WTC11 (cell line): ENCODE measurements around the gene CAMK2A. TPM values are rescaled to one million over a fixed set of nuclear protein-coding genes. Genes with fewer than 3 reads are reported as not detected.

Experiments used
- ATAC-seq: fragments of 200-7000 bp; cut with Tn5 transposase; 2 replicates; pipeline ENCODE4 v1.10.0; 2021; ENCODE audit warnings: mild to moderate bottlenecking, moderate library complexity
- CTCF ChIA-PET: fragments of 300-600 bp; sonication (Branson Sonifier 250); formaldehyde crosslinking; loops from one replicate; lab custom pipeline; 2021; ENCODE audit warnings: antibody characterized with exemption; lab: Charles Lee
- POLR2A ChIA-PET: fragments of 350-600 bp; sonication (Branson Sonifier 250); formaldehyde crosslinking; loops from one replicate; lab custom pipeline; 2021; ENCODE audit warnings: antibody characterized with exemption; lab: Charles Lee
- DNase-seq: peaks from one replicate; pipeline ENCODE4 v3.0.0; 2021; ENCODE audit warnings: low spot score
- H3K27ac Mint-ChIP-seq: 2 replicates; pipeline ENCODE4 v1.8.0; 2021; ENCODE audit warnings: mixed read lengths
- H3K27me3 Mint-ChIP-seq: 2 replicates; pipeline ENCODE4 v1.8.0; 2021; ENCODE audit warnings: low read depth, mild to moderate bottlenecking, moderate library complexity, mixed read lengths
- H3K36me3 Mint-ChIP-seq: 2 replicates; pipeline ENCODE4 v1.8.0; 2021; ENCODE audit warnings: mixed read lengths
- H3K4me1 Mint-ChIP-seq: 2 replicates; pipeline ENCODE4 v1.8.0; 2022; ENCODE audit warnings: mixed read lengths
- H3K4me3 Mint-ChIP-seq: 2 replicates; pipeline ENCODE4 v1.8.0; 2021; ENCODE audit warnings: mild to moderate bottlenecking, moderate library complexity, mixed read lengths
- H3K9me3 Mint-ChIP-seq: 2 replicates; pipeline ENCODE4 v1.8.0; 2021; ENCODE audit warnings: mixed read lengths
- CBFB ChIP-seq: sonication (generic); formaldehyde crosslinking; IDR thresholded peaks from 2 replicates; pipeline ENCODE4 v1.8.1; 2022; ENCODE audit warnings: mild to moderate bottlenecking, low read depth, missing genetic modification reagents
- ELF4 ChIP-seq: sonication (generic); formaldehyde crosslinking; IDR thresholded peaks from 2 replicates; pipeline ENCODE4 v1.8.1; 2022; ENCODE audit warnings: low read depth, mild to moderate bottlenecking, moderate library complexity, missing genetic modification reagents
- EMX1 ChIP-seq: fragments of 250-450 bp; sonication (Bioruptor Pico); IDR thresholded peaks from 2 replicates; pipeline ENCODE4 v1.8.0; 2021; ENCODE audit warnings: mild to moderate bottlenecking
- FOXP4 ChIP-seq: sonication (generic); formaldehyde crosslinking; IDR thresholded peaks from 2 replicates; pipeline ENCODE4 v1.8.0; 2022; ENCODE audit warnings: mild to moderate bottlenecking, missing genetic modification reagents
- MAX ChIP-seq: sonication (generic); formaldehyde crosslinking; IDR thresholded peaks from 2 replicates; pipeline ENCODE4 v1.8.0; 2022; ENCODE audit warnings: mild to moderate bottlenecking, missing genetic modification reagents
- OVOL2 ChIP-seq: fragments of 250-450 bp; sonication (Bioruptor Pico); IDR thresholded peaks from 2 replicates; pipeline ENCODE4 v1.9.0; 2021; ENCODE audit warnings: mild to moderate bottlenecking, borderline replicate concordance
- RORB ChIP-seq: fragments of 250-450 bp; sonication (Bioruptor Pico); IDR thresholded peaks from 2 replicates; pipeline ENCODE4 v1.9.0; 2021; ENCODE audit warnings: mild to moderate bottlenecking
- USF1 ChIP-seq: sonication (generic); formaldehyde crosslinking; IDR thresholded peaks from 2 replicates; pipeline ENCODE4 v1.8.0; 2022; ENCODE audit warnings: mild to moderate bottlenecking, missing genetic modification reagents
- USF2 ChIP-seq: sonication (generic); formaldehyde crosslinking; IDR thresholded peaks from 2 replicates; pipeline ENCODE4 v1.8.1; 2023; ENCODE audit warnings: mild to moderate bottlenecking, missing genetic modification reagents, moderate library complexity
- ZBTB21 ChIP-seq: sonication (generic); formaldehyde crosslinking; IDR thresholded peaks from 2 replicates; pipeline ENCODE4 v1.8.1; 2023; ENCODE audit warnings: mild to moderate bottlenecking, missing genetic modification reagents, borderline replicate concordance
- ZNF416 ChIP-seq: fragments of 250-450 bp; sonication (Bioruptor Pico); IDR thresholded peaks from 2 replicates; pipeline ENCODE4 v1.9.0; 2021; ENCODE audit warnings: mild to moderate bottlenecking, inconsistent platforms
- ZNF423 ChIP-seq: fragments of 250-450 bp; sonication (Bioruptor Pico); IDR thresholded peaks from 2 replicates; pipeline ENCODE4 v2.1.2; 2022; ENCODE audit warnings: mild to moderate bottlenecking, moderate library complexity
- ZNF512 ChIP-seq: sonication (generic); formaldehyde crosslinking; IDR thresholded peaks from 2 replicates; pipeline ENCODE4 v1.8.1; 2022; ENCODE audit warnings: missing genetic modification reagents, borderline replicate concordance
- total RNA-seq: library from RNA; stranded (reverse); gene quantifications from 3 replicates; pipeline ENCODE4 v1.2.3, GENCODE V29; 2021
- TF ChIP-seq, protein P1 (sequence below): sonication (generic); formaldehyde crosslinking; IDR thresholded peaks from 2 replicates; pipeline ENCODE4 v1.8.1; 2023; ENCODE audit warnings: mild to moderate bottlenecking, missing genetic modification reagents, moderate library complexity
- TF ChIP-seq, protein P2 (sequence below): sonication (generic); formaldehyde crosslinking; IDR thresholded peaks from 2 replicates; pipeline ENCODE4 v1.8.1; 2022; ENCODE audit warnings: mild to moderate bottlenecking, missing genetic modification reagents, moderate library complexity, borderline replicate concordance
- TF ChIP-seq, protein P3 (sequence below): sonication (generic); formaldehyde crosslinking; IDR thresholded peaks from 2 replicates; pipeline ENCODE4 v1.8.0; 2022; ENCODE audit warnings: mild to moderate bottlenecking, missing genetic modification reagents

CAMK2A gene
- total RNA-seq, 1 experiment from 2014 or later = 0.13 TPM

DNA sequence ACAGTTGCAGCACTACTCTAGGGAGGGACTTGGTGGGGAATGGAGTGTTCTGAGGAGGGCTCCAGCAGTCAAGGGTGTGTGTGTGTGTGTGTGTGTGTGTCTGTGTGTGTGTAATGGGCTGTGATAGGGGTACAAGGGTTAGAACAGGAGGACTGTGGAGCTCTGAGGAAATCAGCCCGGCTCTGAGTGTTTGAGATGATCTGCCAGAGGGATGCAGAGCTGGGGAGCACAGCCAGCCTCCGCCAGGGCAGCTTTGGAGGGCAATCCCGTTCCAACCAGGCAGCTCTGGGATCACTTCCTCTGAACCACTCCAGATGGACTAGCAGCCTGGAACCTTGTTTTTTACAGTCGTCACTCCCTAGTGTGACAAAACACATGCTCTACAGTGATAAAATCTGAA is 102.7 kb downstream of the CAMK2A start (continued):
- TF ChIP-seq EMX1 (CRISPR knock-in tag) (no peak), OVOL2 (CRISPR knock-in tag) (no peak), ZNF512 (CRISPR knock-in tag) (no peak), ZBTB21 (CRISPR knock-in tag) (no peak), ZNF416 (CRISPR knock-in tag) (no peak), USF1 (CRISPR knock-in tag) (no peak), ELF4 (CRISPR knock-in tag) (no peak)
- TF ChIP-seq, protein P1, sequence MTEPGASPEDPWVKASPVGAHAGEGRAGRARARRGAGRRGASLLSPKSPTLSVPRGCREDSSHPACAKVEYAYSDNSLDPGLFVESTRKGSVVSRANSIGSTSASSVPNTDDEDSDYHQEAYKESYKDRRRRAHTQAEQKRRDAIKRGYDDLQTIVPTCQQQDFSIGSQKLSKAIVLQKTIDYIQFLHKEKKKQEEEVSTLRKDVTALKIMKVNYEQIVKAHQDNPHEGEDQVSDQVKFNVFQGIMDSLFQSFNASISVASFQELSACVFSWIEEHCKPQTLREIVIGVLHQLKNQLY (CRISPR knock-in tag) = no peak

DNA sequence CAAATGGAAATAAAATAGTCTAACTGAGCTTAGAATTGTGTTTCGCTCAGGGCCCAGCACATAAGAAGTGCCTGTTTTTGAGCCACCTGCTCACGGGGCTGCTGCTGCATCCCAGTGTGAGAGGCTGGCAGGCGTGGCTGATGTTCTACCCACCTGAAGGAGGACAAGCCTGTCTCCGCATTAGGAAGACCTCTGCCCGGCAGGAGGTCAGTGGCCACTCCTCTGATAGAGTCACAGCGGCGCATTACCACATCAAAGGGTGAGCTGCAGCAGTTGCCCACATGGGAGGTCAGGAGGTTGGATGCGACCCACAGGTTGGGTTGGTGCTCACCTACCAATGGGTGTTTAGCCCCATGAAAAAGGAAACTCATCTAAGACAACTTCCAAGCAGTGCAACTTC is 103.4 kb downstream of the CAMK2A start:
- peaks cover 69% of the 10 kb centered on the region for H3K27me3 Mint-ChIP-seq
- no peak for TF ChIP-seq MAX (CRISPR knock-in tag)
- POLR2A ChIA-PET = no interaction called here

GRCh38 chr5:150184990-150185912 is 104.3 kb downstream of the CAMK2A start:
- Mint-ChIP-seq H3K4me1 (peaks cover 23% of the 10 kb centered on the region), H3K4me3 (no peak overlapping the region), H3K9me3 (no peaks in the 10 kb centered on the region), H3K27ac (no peak overlapping the region), H3K36me3 (no peaks in the 10 kb centered on the region), H3K27me3 (peaks cover 60% of the 10 kb centered on the region)
- ChIA-PET POLR2A (no interaction called here), CTCF (interaction anchor here (1.1 to 2.1 kb wide), 2 partner anchors 9 to 10 kb away, joined by 3 to 13 read pairs; no protein-coding TSS in a partner anchor)
- TF ChIP-seq, protein P2, sequence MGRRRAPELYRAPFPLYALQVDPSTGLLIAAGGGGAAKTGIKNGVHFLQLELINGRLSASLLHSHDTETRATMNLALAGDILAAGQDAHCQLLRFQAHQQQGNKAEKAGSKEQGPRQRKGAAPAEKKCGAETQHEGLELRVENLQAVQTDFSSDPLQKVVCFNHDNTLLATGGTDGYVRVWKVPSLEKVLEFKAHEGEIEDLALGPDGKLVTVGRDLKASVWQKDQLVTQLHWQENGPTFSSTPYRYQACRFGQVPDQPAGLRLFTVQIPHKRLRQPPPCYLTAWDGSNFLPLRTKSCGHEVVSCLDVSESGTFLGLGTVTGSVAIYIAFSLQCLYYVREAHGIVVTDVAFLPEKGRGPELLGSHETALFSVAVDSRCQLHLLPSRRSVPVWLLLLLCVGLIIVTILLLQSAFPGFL (CRISPR knock-in tag) = no peak
- ATAC-seq = no peak
- DNase-seq = no peak

More for the DNA sequence above, 103.4 kb downstream of the CAMK2A start:
- DNase-seq (peak; percentile 43), ATAC-seq (no peak)
- Mint-ChIP-seq H3K27ac (no peak overlapping the region), H3K36me3 (no peaks in the 10 kb centered on the region), H3K9me3 (no peaks in the 10 kb centered on the region), H3K4me1 (peaks cover 28% of the 10 kb centered on the region), H3K4me3 (no peak overlapping the region)
- CTCF ChIA-PET = interaction anchor here (1.1 kb wide), 1 partner anchor 10 kb away, joined by 3 read pairs; no protein-coding TSS in a partner anchor

GRCh38 chr5:150184006-150184405 is 105.6 kb downstream of the CAMK2A start:
- DNase-seq (no peak), ATAC-seq (no peak)
- Mint-ChIP-seq H3K4me3 (no peak overlapping the region), H3K36me3 (no peaks in the 10 kb centered on the region), H3K27me3 (peaks cover 48% of the 10 kb centered on the region), H3K27ac (no peak overlapping the region), H3K9me3 (no peaks in the 10 kb centered on the region), H3K4me1 (peaks cover 21% of the 10 kb centered on the region)
- no peak for TF ChIP-seq FOXP4
- TF ChIP-seq CBFB (CRISPR knock-in tag) = no peak
- no peak for TF ChIP-seq ZNF423 (CRISPR knock-in tag)
- TF ChIP-seq ELF4 (CRISPR knock-in tag) = no peak
- no peak for TF ChIP-seq USF2
- no peak for TF ChIP-seq RORB (CRISPR knock-in tag)
- TF ChIP-seq, protein P3, sequence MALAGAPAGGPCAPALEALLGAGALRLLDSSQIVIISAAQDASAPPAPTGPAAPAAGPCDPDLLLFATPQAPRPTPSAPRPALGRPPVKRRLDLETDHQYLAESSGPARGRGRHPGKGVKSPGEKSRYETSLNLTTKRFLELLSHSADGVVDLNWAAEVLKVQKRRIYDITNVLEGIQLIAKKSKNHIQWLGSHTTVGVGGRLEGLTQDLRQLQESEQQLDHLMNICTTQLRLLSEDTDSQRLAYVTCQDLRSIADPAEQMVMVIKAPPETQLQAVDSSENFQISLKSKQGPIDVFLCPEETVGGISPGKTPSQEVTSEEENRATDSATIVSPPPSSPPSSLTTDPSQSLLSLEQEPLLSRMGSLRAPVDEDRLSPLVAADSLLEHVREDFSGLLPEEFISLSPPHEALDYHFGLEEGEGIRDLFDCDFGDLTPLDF (CRISPR knock-in tag) = no peak
- TF ChIP-seq MAX (CRISPR knock-in tag) = no peak
- CTCF ChIA-PET = interaction anchor here (1.2 to 2.1 kb wide), 2 partner anchors 8 to 22 kb away, joined by 4 to 13 read pairs; no protein-coding TSS in a partner anchor
- POLR2A ChIA-PET = no interaction called here
